ENCODE results near the gene MTG2.

MTG2 gene

GRCh38 chr20:62214067-62214466, 31.2 kb downstream of the MTG2 start:
- no peak for DNase-seq (ENCODE audit: low read depth)
- no peak for TF ChIP-seq CTCF (conservative IDR thresholded peaks at IDR 0.05; ENCODE audit: control insufficient read depth, insufficient read depth, low read depth, low read length)
- no peak overlapping the region for H3K4me3 ChIP-seq (ENCODE audit: control insufficient read depth, low read depth, low read length)

GRCh38 chr20:62215020-62215990, 32.5 kb downstream of the MTG2 start:
- no peak for DNase-seq (ENCODE audit: low read depth)
- no peak for TF ChIP-seq CTCF (conservative IDR thresholded peaks at IDR 0.05; ENCODE audit: control insufficient read depth, insufficient read depth, low read depth, low read length)
- H3K4me3 ChIP-seq (ENCODE audit: control insufficient read depth, low read depth, low read length) = no peak overlapping the region

- no peak for DNase-seq (ENCODE audit: low read depth)
- no peak overlapping the region for H3K4me3 ChIP-seq (ENCODE audit: control insufficient read depth, low read depth, low read length)
- TF ChIP-seq CTCF (conservative IDR thresholded peaks at IDR 0.05; ENCODE audit: control insufficient read depth, insufficient read depth, low read depth, low read length) = no peak
Measured at GRCh38 chr20:62215991-62216635, 33.3 kb downstream of the MTG2 start.

- TF ChIP-seq CTCF (conservative IDR thresholded peaks at IDR 0.05; ENCODE audit: control insufficient read depth, insufficient read depth, low read depth, low read length) = no peak
- no peak for DNase-seq (ENCODE audit: low read depth)
Measured at GRCh38 chr20:62216636-62217566, 34.1 kb downstream of the MTG2 start.

GRCh38 chr20:62217913-62218773, 35.3 kb downstream of the MTG2 start:
- H3K4me3 ChIP-seq (ENCODE audit: control insufficient read depth, low read depth, low read length) = no peak overlapping the region
- DNase-seq (ENCODE audit: low read depth) = no peak
- no peak for TF ChIP-seq CTCF (conservative IDR thresholded peaks at IDR 0.05; ENCODE audit: control insufficient read depth, insufficient read depth, low read depth, low read length)

More at GRCh38 chr20:62216636-62217566, 34.1 kb downstream of the MTG2 start:
- H3K4me3 ChIP-seq (ENCODE audit: control insufficient read depth, low read depth, low read length) = no peak overlapping the region

Data from fibroblast of mammary gland (primary cell).